GM23338 (cell line): ENCODE data around the gene OR6K2.

Experiments used
- POLR2AphosphoS5 ChIP-seq: IDR thresholded peaks from 2 replicates; pipeline ENCODE4 v1.6.1; 2016; ENCODE audit warnings: antibody characterized with exemption, low read depth
- ZNF114 ChIP-seq: fragments of 250-450 bp; sonication (Bioruptor Pico); IDR thresholded peaks from 2 replicates; pipeline ENCODE4 v1.5.0; 2020; ENCODE audit warnings: mild to moderate bottlenecking, moderate library complexity
- TF ChIP-seq, protein P1 (sequence below), 2 experiments: fragments of 200-600 bp in 1 of 2; sonication (generic) in 1 of 2; conservative IDR thresholded peaks; 2 replicates each; pipeline versions ENCODE4 v1.5.1 to v1.6.1; 2016 to 2017; ENCODE audit warnings: antibody characterized with exemption in 2 of 2, low read depth in 2 of 2, mild to moderate bottlenecking in 2 of 2, moderate library complexity in 1 of 2
- TF ChIP-seq, protein P2 (sequence below): IDR thresholded peaks from one replicate; pipeline ENCODE4 v1.6.1; 2018; ENCODE audit warnings: antibody characterized with exemption; ENCODE audit not compliant: unreplicated experiment

DNA sequence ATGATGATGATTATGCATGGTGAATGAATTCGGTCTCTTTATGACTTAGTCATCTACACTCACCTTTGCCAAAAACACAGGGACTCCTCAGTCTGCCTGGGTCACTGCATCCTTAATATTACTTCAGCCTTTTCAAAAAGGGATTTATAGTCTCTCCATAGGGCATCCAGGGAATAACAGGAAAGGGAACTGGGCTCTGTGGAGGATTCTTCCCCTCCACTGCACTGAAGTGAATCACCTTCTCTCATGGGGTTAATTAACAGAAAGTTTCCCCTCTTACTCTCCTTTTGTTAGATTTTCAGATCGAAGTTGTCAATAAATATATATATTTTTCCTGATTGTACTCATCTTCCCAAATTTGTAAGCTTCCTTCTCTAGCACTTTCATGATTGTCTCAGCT is 20.2 kb upstream of the OR6K2 start, which contains the start of gene OR6K3:
- no peak for TF ChIP-seq ZNF114 (CRISPR knock-in tag)
- TF ChIP-seq, protein P1, sequence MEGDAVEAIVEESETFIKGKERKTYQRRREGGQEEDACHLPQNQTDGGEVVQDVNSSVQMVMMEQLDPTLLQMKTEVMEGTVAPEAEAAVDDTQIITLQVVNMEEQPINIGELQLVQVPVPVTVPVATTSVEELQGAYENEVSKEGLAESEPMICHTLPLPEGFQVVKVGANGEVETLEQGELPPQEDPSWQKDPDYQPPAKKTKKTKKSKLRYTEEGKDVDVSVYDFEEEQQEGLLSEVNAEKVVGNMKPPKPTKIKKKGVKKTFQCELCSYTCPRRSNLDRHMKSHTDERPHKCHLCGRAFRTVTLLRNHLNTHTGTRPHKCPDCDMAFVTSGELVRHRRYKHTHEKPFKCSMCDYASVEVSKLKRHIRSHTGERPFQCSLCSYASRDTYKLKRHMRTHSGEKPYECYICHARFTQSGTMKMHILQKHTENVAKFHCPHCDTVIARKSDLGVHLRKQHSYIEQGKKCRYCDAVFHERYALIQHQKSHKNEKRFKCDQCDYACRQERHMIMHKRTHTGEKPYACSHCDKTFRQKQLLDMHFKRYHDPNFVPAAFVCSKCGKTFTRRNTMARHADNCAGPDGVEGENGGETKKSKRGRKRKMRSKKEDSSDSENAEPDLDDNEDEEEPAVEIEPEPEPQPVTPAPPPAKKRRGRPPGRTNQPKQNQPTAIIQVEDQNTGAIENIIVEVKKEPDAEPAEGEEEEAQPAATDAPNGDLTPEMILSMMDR (conservative IDR thresholded peaks at IDR 0.05; ENCODE audit: low read depth in 2 of 2), result no peak
- no peak for TF ChIP-seq POLR2AphosphoS5
- TF ChIP-seq, protein P2, sequence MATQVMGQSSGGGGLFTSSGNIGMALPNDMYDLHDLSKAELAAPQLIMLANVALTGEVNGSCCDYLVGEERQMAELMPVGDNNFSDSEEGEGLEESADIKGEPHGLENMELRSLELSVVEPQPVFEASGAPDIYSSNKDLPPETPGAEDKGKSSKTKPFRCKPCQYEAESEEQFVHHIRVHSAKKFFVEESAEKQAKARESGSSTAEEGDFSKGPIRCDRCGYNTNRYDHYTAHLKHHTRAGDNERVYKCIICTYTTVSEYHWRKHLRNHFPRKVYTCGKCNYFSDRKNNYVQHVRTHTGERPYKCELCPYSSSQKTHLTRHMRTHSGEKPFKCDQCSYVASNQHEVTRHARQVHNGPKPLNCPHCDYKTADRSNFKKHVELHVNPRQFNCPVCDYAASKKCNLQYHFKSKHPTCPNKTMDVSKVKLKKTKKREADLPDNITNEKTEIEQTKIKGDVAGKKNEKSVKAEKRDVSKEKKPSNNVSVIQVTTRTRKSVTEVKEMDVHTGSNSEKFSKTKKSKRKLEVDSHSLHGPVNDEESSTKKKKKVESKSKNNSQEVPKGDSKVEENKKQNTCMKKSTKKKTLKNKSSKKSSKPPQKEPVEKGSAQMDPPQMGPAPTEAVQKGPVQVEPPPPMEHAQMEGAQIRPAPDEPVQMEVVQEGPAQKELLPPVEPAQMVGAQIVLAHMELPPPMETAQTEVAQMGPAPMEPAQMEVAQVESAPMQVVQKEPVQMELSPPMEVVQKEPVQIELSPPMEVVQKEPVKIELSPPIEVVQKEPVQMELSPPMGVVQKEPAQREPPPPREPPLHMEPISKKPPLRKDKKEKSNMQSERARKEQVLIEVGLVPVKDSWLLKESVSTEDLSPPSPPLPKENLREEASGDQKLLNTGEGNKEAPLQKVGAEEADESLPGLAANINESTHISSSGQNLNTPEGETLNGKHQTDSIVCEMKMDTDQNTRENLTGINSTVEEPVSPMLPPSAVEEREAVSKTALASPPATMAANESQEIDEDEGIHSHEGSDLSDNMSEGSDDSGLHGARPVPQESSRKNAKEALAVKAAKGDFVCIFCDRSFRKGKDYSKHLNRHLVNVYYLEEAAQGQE, result no peak
